Thymus (tissue), 11 donors: ENCODE results near the gene HOOK2. TPM values are rescaled to one million over a fixed set of nuclear protein-coding genes. Genes with fewer than 3 reads are reported as not detected.

Experiments used
- DNase-seq, 9 donors: peaks; one replicate each; pipeline ENCODE4 v3.0.0-alpha.2; 2013; ENCODE audit warnings: low spot score in 9 of 9, low read depth in 6 of 9, missing footprints in 1 of 9
- H3K27ac ChIP-seq, 2 donors: one replicate each; pipeline ENCODE4 v1.5.1; 2013; ENCODE audit warnings: control low read depth in 1 of 2, low read depth in 1 of 2, low read length in 1 of 2, mild to moderate bottlenecking in 1 of 2, moderate library complexity in 1 of 2
- H3K27me3 ChIP-seq, 2 donors: one replicate each; pipeline ENCODE4 v1.5.1; 2013; ENCODE audit warnings: low read length in 1 of 2; ENCODE audit not compliant: control insufficient read depth in 2 of 2, insufficient read depth in 1 of 2
- H3K36me3 ChIP-seq, 2 donors: one replicate each; pipeline ENCODE4 v1.5.1; 2013; ENCODE audit warnings: low read length in 1 of 2, mild to moderate bottlenecking in 1 of 2, moderate library complexity in 1 of 2; ENCODE audit not compliant: control insufficient read depth in 2 of 2, insufficient read depth in 2 of 2
- H3K4me1 ChIP-seq, 2 donors: one replicate each; pipeline ENCODE4 v1.5.1; 2013; ENCODE audit warnings: low read length in 2 of 2; ENCODE audit not compliant: control insufficient read depth in 2 of 2, insufficient read depth in 2 of 2
- H3K4me3 ChIP-seq, 2 donors: one replicate each; pipeline ENCODE4 v1.5.1; 2013; ENCODE audit warnings: low read length in 2 of 2, control low read depth in 1 of 2, mild to moderate bottlenecking in 1 of 2
- H3K9me3 ChIP-seq, 2 donors: one replicate each; pipeline ENCODE4 v1.5.1; 2013; ENCODE audit warnings: low read length in 1 of 2, mild to moderate bottlenecking in 1 of 2; ENCODE audit not compliant: control insufficient read depth in 2 of 2, insufficient read depth in 1 of 2
- WGBS: extraction: QIAGEN DNeasy Blood & Tissue Kit; methylation state at CpG from one replicate; pipeline ENCODE4 v1.1.7; 2013; 5-methylcytosine and 5-hydroxymethylcytosine counted together
- polyA plus RNA-seq: library from polyadenylated mRNA; stranded (reverse); fragments of 200-250 nt; gene quantifications from one replicate; pipeline ENCODE4 v1.2.3, GENCODE V29; 2013
- total RNA-seq: library from RNA; stranded (reverse); fragments of 120-200 nt; gene quantifications from one replicate; pipeline ENCODE4 v1.2.4, GENCODE V29; 2013
- donor health status: healthy.

Gene HOOK2
- total and polyA plus RNA-seq, 2 donors: 8.7 to 36.4 TPM

DNA sequence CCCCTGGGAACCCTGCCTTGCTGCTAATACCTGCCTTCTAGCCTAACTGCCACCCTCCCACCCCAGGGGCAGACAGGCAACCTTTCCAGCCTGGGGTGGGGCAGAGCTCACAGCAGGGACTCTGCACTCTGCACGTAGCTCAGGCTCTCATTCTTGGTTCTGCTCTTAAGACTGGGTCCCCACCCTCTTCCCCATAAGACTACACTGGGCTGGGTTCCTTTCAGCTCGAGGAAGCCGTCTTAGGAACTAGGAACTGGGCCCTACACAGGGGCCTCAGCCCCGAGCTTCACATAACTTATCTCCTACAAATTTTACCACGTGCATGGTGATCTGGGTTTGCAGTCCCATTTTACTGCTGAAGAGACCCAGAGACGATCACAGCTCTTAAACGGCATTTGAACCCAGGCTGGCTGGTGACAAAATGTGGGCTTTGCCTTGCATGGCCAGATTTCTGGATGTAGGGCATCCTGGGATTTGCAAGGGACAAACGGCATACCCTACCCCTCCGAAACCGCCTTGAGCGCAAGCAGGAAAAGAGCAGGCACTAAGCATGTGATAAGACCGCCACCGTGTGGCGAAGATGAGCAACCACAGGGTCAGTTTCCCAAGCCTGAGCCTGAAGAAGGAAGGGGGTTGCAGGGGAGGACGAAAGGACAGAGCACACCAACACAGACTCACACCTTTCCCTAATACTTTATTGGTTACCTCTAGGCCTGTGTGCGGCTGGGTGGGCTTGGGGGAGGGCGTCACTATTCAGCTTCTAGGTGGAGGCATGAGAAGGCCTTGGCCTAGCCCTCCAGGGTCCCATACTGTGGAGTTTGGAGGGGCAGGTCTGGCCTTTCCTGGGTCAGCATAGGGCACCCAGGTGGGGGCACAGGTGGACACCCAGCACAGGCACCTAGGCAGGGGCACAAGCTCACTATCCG, 21.1 kb upstream of the HOOK2 start:
- Histone ChIP-seq H3K27me3 (peaks cover 0 to 17% of the 10 kb centered on the region in 2 donors), H3K9me3 (peaks cover 0 to 3% of the 10 kb centered on the region in 2 donors), H3K4me3 (no peak overlapping the region), H3K27ac (peak overlapping the region in 1 of 2 donors; percentile 19), H3K36me3 (peaks cover 13 to 16% of the 10 kb centered on the region in 2 donors), H3K4me1 (peaks cover 7 to 34% of the 10 kb centered on the region in 2 donors)
- peak in 5 of 9 donors; percentile 66 to 90 (median 86) for DNase-seq
- WGBS: 16% methylated on average over 18 of the region's 18 CpGs

DNA sequence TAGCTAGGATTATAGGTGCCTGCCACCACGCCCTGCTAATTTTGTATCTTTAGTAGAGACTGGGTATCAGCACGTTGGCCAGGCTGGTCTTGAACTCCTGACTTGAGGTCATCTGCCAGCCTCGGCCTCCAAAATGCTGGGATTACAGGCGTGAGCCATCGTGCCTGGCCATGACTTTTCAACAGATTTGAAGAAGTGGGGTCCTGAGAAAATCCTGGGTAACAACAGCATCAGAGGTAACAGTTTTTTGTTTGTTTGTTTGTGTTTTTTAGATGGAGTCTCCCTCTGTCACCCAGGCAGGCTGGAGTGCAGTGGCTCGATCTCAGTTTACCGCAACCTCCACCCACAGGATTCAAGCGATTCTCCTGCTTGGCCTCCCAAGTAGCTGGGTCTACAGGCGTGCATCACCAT, 19.6 kb upstream of the HOOK2 start:
- H3K27me3 ChIP-seq: peaks cover 5 to 9% of the 10 kb centered on the region in 2 donors
- peaks cover 5 to 35% of the 10 kb centered on the region in 2 donors for H3K4me1 ChIP-seq
- peaks cover 5 to 11% of the 10 kb centered on the region in 2 donors for H3K36me3 ChIP-seq
- H3K4me3 ChIP-seq: no peak overlapping the region
- DNase-seq: no peak
- no peaks in the 10 kb centered on the region for H3K9me3 ChIP-seq
- H3K27ac ChIP-seq: no peak overlapping the region
- WGBS: 97% methylated on average over 9 of the region's 9 CpGs

DNA sequence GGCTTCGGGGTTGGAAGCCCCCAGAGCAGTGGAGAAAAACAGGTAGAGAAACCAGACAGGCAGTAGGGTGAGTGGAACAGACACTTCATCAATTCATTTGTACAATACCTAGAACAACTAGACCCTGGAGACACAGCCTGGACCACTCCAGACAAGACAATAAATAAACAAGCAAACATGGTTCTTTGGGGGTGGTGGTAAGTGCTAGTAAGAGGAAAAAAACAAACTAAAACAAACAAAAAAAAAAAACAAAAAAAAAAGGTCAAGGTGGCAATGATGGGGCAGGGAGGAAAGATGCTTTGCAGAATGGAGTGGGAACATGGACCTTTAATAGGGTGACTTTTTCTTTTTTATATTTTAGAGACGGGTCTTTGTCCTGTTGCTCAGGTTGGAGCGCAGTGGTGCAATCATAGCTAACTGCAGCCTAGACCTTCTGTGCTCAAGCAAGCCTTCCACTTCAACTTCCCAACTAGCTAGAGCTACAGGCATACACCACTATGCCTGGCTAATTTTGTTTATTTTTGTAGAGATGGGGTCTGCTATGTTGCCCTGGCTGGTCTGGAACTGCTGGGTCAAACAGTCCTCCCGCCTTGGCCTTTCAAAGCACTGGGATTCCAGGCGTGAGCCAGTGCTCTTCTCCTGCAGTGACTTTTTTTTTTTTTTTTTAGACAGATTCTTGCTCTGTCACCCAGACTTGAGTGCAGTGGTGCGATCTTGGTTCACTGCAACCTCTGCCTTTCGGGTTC, 19.0 kb upstream of the HOOK2 start:
- Histone ChIP-seq H3K9me3 (no peaks in the 10 kb centered on the region), H3K4me1 (peaks cover 5 to 38% of the 10 kb centered on the region in 2 donors), H3K4me3 (peak overlapping the region; percentile 13 to 83), H3K36me3 (peaks cover 0 to 6% of the 10 kb centered on the region in 2 donors), H3K27ac (peak overlapping the region; percentile 96 to 98), H3K27me3 (peaks cover 8 to 10% of the 10 kb centered on the region in 2 donors)
- 83% methylated on average over 7 of the region's 7 CpGs for WGBS
- no peak for DNase-seq

DNA sequence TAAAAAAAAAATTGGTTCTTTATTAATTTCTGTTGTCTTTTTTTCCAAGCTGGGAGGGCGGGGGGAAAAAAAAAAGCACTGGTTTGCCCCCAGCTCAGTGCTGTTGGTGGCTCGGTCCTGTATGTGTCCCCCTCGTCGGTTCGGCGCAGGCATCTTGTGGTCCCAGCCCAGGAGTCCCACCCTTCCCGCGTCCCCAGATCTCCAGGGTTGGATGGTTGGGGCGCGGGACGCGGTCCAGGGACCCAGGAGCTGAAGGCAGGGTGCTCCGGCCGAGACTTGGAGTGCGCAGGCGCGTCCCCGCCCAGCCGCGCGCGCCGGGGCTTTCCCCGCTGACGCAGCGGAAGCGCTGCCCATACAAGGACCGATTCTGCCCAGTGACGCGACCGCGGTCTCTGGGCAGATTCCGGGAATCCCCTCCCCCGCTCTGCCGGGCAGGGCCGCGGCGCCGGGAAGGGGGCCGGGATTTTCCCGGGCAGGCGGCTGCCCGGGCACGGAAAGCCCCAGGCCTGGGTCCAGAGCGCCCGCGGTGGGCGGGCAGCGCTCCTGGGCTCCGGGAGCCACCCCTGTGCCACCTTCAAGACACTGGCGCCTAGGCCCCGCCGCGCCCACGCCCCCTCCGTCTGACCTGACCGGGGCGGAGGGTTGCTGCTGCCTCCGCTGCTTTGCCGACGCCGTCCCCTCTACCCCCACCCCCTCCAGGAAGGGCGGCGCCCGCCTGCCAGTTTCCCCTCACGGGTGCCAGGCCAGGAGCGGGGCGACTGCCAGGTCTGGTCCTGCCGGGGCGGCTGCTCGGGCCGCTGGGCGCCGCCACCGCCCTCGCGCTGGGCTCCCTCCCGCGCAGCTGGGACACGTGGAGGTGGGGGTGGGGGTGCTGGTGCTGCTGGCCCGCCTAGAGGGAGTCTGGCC, 18.2 kb upstream of the HOOK2 start:
- peak in 8 of 9 donors; percentile 85 to 96 (median 93) for DNase-seq
- WGBS: under 1% methylated on average over 81 of the region's 81 CpGs
- H3K27ac ChIP-seq: peak overlapping the region; percentile 96 to 98

DNA sequence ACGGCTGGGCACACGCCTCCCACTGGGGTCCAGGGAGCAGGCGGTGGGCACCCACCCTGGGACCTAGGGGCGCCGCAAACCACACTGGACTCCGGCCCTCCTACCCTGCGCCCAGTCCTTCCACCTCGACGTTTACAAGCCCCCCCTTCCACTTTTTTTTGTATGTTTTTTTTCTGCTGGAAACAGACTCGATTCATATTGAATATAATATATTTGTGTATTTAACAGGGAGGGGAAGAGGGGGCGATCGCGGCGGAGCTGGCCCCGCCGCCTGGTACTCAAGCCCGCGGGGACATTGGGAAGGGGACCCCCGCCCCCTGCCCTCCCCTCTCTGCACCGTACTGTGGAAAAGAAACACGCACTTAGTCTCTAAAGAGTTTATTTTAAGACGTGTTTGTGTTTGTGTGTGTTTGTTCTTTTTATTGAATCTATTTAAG, 17.5 kb upstream of the HOOK2 start:
- Histone ChIP-seq H3K27me3 (peaks cover 14 to 19% of the 10 kb centered on the region in 2 donors), H3K36me3 (peaks cover 0 to 4% of the 10 kb centered on the region in 2 donors), H3K4me3 (peak overlapping the region; percentile 66 to 83), H3K4me1 (peaks cover 5 to 52% of the 10 kb centered on the region in 2 donors), H3K27ac (peak overlapping the region; percentile 98), H3K9me3 (no peaks in the 10 kb centered on the region)
- WGBS: under 1% methylated on average over 22 of the region's 22 CpGs
- DNase-seq: no peak

More for the DNA sequence above, 18.2 kb upstream of the HOOK2 start:
- H3K4me1 ChIP-seq: peaks cover 5 to 46% of the 10 kb centered on the region in 2 donors
- H3K9me3 ChIP-seq: no peaks in the 10 kb centered on the region
- peaks cover 13 to 18% of the 10 kb centered on the region in 2 donors for H3K27me3 ChIP-seq
- peak overlapping the region; percentile 66 to 83 for H3K4me3 ChIP-seq
- H3K36me3 ChIP-seq: peaks cover 0 to 4% of the 10 kb centered on the region in 2 donors

DNA sequence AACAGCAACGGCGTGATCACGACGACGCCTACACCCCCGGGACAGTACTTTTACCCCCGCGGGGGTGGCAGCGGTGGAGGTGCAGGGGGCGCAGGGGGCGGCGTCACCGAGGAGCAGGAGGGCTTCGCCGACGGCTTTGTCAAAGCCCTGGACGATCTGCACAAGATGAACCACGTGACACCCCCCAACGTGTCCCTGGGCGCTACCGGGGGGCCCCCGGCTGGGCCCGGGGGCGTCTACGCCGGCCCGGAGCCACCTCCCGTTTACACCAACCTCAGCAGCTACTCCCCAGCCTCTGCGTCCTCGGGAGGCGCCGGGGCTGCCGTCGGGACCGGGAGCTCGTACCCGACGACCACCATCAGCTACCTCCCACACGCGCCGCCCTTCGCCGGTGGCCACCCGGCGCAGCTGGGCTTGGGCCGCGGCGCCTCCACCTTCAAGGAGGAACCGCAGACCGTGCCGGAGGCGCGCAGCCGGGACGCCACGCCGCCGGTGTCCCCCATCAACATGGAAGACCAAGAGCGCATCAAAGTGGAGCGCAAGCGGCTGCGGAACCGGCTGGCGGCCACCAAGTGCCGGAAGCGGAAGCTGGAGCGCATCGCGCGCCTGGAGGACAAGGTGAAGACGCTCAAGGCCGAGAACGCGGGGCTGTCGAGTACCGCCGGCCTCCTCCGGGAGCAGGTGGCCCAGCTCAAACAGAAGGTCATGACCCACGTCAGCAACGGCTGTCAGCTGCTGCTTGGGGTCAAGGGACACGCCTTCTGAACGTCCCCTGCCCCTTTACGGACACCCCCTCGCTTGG, 16.9 kb upstream of the HOOK2 start:
- H3K4me3 ChIP-seq: peak overlapping the region; percentile 66 to 83
- H3K4me1 ChIP-seq: peaks cover 5 to 52% of the 10 kb centered on the region in 2 donors
- H3K36me3 ChIP-seq: peaks cover 0 to 4% of the 10 kb centered on the region in 2 donors
- peak overlapping the region; percentile 98 for H3K27ac ChIP-seq
- peak in 4 of 9 donors; percentile 72 to 90 (median 84) for DNase-seq
- H3K27me3 ChIP-seq: peaks cover 14 to 19% of the 10 kb centered on the region in 2 donors
- no peaks in the 10 kb centered on the region for H3K9me3 ChIP-seq
- WGBS: under 1% methylated on average over 84 of the region's 84 CpGs

DNA sequence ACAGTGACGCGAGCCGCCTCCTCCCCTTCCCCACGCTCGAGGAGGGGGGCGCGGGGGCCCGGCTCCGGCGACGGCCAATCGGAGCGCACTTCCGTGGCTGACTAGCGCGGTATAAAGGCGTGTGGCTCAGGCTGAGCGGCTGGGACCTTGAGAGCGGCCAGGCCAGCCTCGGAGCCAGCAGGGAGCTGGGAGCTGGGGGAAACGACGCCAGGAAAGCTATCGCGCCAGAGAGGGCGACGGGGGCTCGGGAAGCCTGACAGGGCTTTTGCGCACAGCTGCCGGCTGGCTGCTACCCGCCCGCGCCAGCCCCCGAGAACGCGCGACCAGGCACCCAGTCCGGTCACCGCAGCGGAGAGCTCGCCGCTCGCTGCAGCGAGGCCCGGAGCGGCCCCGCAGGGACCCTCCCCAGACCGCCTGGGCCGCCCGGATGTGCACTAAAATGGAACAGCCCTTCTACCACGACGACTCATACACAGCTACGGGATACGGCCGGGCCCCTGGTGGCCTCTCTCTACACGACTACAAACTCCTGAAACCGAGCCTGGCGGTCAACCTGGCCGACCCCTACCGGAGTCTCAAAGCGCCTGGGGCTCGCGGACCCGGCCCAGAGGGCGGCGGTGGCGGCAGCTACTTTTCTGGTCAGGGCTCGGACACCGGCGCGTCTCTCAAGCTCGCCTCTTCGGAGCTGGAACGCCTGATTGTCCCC, 16.1 kb upstream of the HOOK2 start, which contains the start of gene JUNB:
JUNB (plus strand) TSS at position 142 of the 706 bp plus-strand sequence; CDS start at position 428, 286 bp downstream.
- peaks cover 5 to 56% of the 10 kb centered on the region in 2 donors for H3K4me1 ChIP-seq
- peak within 1 kb of the TSS; percentile 66 to 83 for H3K4me3 ChIP-seq
- H3K27me3 ChIP-seq: peaks cover 14 to 19% of the 10 kb centered on the region in 2 donors
- H3K36me3 ChIP-seq: no peaks in the 10 kb centered on the region
- H3K9me3 ChIP-seq: no peaks in the 10 kb centered on the region
- peak; percentile 85 to 97 (median 92) for DNase-seq
- under 1% methylated on average over 73 of the region's 73 CpGs for WGBS
- H3K27ac ChIP-seq: peak within 1 kb of the TSS; percentile 98
